Endothelial cell of umbilical vein (primary cell): Measurements from ENCODE around the gene ST6GALNAC3. TPM values are rescaled to one million over a fixed set of nuclear protein-coding genes. Genes with fewer than 3 reads are reported as not detected.

ENCODE experiments used
- BruUV-seq: library from RNA; stranded (reverse); fragments of 400-500 nt; replicated peaks from 2 replicates; lab custom pipeline; 2021; lab: Mats Ljungman, UMichigan
- CTCF ChIA-PET: fragments of 300-600, 350-600 bp; sonication (Branson Sonifier 250); formaldehyde crosslinking; loops from one replicate; lab custom pipeline; 2021; ENCODE audit warnings: antibody characterized with exemption, inconsistent platforms; lab: Charles Lee
- POLR2A ChIA-PET: fragments of 300-600, 350-600 bp; sonication (Branson Sonifier 250); formaldehyde crosslinking; loops from one replicate; lab custom pipeline; 2021; ENCODE audit warnings: antibody characterized with exemption, inconsistent platforms; lab: Charles Lee
- DNase-seq: peaks from one replicate; pipeline ENCODE4 v3.0.0-alpha.2; 2011; ENCODE audit warnings: low read depth, low spot score
- FAIRE-seq: peaks from 2 replicates; lab custom pipeline; 2011; peaks lifted over from hg19 to GRCh38; lab: Jason Lieb, UNC
- H2AFZ ChIP-seq: 2 replicates; pipeline ENCODE4 v1.6.0; 2012; ENCODE audit warnings: low read depth, low read length, control low read depth, inconsistent platforms
- H3K27ac ChIP-seq: 2 replicates; pipeline ENCODE4 v1.5.1; 2011; ENCODE audit warnings: low read depth, mild to moderate bottlenecking, control low read depth, low read length, moderate library complexity; ENCODE audit not compliant: insufficient read depth
- H3K27me3 ChIP-seq, 2 experiments: 2 replicates each; pipeline versions ENCODE4 v1.6.0 to v1.6.1; 2011; ENCODE audit warnings: low read length in 2 of 2, mixed read lengths in 1 of 2; ENCODE audit not compliant: control insufficient read depth in 2 of 2, insufficient read depth in 2 of 2
- H3K36me3 ChIP-seq, 2 experiments: 2 replicates in 1 of 2; 3 replicates in 1 of 2; pipeline ENCODE4 v1.5.1; 2011; ENCODE audit warnings: low read length in 2 of 2, mild to moderate bottlenecking in 1 of 2, moderate library complexity in 1 of 2; ENCODE audit not compliant: control insufficient read depth in 2 of 2, insufficient read depth in 2 of 2; ENCODE audit errors: extremely low read depth in 1 of 2
- H3K4me1 ChIP-seq: 3 replicates; pipeline ENCODE4 v1.5.1; 2011; ENCODE audit warnings: mild to moderate bottlenecking, low read length; ENCODE audit not compliant: control insufficient read depth, insufficient read depth; ENCODE audit errors: extremely low read depth
- H3K4me2 ChIP-seq: 2 replicates; pipeline ENCODE4 v1.6.1; 2011; ENCODE audit warnings: low read length, control low read depth, mixed read lengths; ENCODE audit not compliant: insufficient read depth
- H3K4me3 ChIP-seq, 3 experiments: fragments of 200-600 bp in 1 of 3; sonication (generic), shearing (Covaris generic) in 1 of 3; replicated peaks in 1 of 3; 2 replicates each; pipeline ENCODE4 v1.5.1; 2011 to 2016; ENCODE audit warnings: control low read depth in 3 of 3, low read length in 3 of 3, mild to moderate bottlenecking in 2 of 3, inconsistent platforms in 1 of 3, low read depth in 1 of 3, moderate library complexity in 1 of 3; ENCODE audit not compliant: insufficient read depth in 1 of 3
- H3K79me2 ChIP-seq: 2 replicates; pipeline ENCODE4 v1.6.0; 2012; ENCODE audit warnings: low read length, inconsistent platforms; ENCODE audit not compliant: control insufficient read depth, insufficient read depth
- H3K9ac ChIP-seq: replicated peaks from 2 replicates; pipeline ENCODE3; 2011; ENCODE audit warnings: low read length, control low read depth; ENCODE audit not compliant: insufficient read depth; ENCODE audit errors: extremely low read depth
- H3K9me1 ChIP-seq: replicated peaks from 3 replicates; pipeline ENCODE4 v1.6.0; 2011; ENCODE audit warnings: mild to moderate bottlenecking, low read length; ENCODE audit not compliant: control insufficient read depth, insufficient read depth; ENCODE audit errors: extremely low read depth
- H3K9me3 ChIP-seq: replicated peaks from 2 replicates; pipeline ENCODE4 v1.5.1; 2012; ENCODE audit warnings: low read length, inconsistent platforms; ENCODE audit not compliant: control insufficient read depth, insufficient read depth
- H4K20me1 ChIP-seq: replicated peaks from 2 replicates; pipeline ENCODE3; 2011; ENCODE audit warnings: mild to moderate bottlenecking, low read length; ENCODE audit not compliant: control insufficient read depth, insufficient read depth; ENCODE audit errors: extremely low read depth
- CTCF ChIP-seq, 2 donors: IDR thresholded peaks; 1 replicate in 1 of 2; 2 replicates in 1 of 2; pipeline ENCODE4 v1.5.1; 2011; ENCODE audit warnings: low read length in 2 of 2, mild to moderate bottlenecking in 2 of 2, moderate library complexity in 2 of 2, control low read depth in 1 of 2, inconsistent platforms in 1 of 2, low read depth in 1 of 2; ENCODE audit not compliant: insufficient read depth in 1 of 2; ENCODE audit errors: extremely low read depth in 1 of 2
- EZH2 ChIP-seq: IDR thresholded peaks from 2 replicates; pipeline ENCODE4 v1.6.1; 2012; ENCODE audit warnings: borderline replicate concordance, low read depth, mild to moderate bottlenecking, moderate library complexity, low read length, inconsistent platforms; ENCODE audit not compliant: severe bottlenecking
- FOS ChIP-seq: IDR thresholded peaks from 2 replicates; pipeline ENCODE4 v1.6.1; 2011; ENCODE audit warnings: mild to moderate bottlenecking, low read length, moderate library complexity, borderline replicate concordance; ENCODE audit not compliant: insufficient read depth
- GATA2 ChIP-seq: IDR thresholded peaks from 2 replicates; pipeline ENCODE4 v1.7.0; 2011; ENCODE audit warnings: low read depth, mild to moderate bottlenecking, moderate library complexity, mixed read lengths, low read length; ENCODE audit not compliant: insufficient read length, insufficient read depth
- MYC ChIP-seq: IDR thresholded peaks from one replicate; pipeline ENCODE4 v1.6.1; 2011; ENCODE audit warnings: mild to moderate bottlenecking, low read depth, low read length
- POLR2AphosphoS5 ChIP-seq: IDR thresholded peaks from 2 replicates; pipeline ENCODE4 v1.6.1; 2012; ENCODE audit warnings: low read depth, mild to moderate bottlenecking, control low read depth, low read length, moderate library complexity; ENCODE audit not compliant: insufficient read depth
- dilution Hi-C: fragments of 300-500 bp; cut with MboI; formaldehyde crosslinking; loops from one replicate; pipeline ENCODE4 v1.15.0; 2019; ENCODE audit warnings: low sequenced_read_pairs; ENCODE audit not compliant: extremely low pct_ligation_motif_present
- intact Hi-C: fragments of 100-400 bp; cut with micrococcal nuclease; formaldehyde crosslinking; loops from one replicate; pipeline ENCODE4 v1.10.0; 2022
- polyA plus RNA-seq, 4 experiments: library from polyadenylated mRNA; depleted of rRNA in 3 of 4; stranded (reverse) in 3 of 4; unstranded in 1 of 4; fragments of >200 nt; gene quantifications; 2 replicates each; pipeline versions ENCODE4 v1.2.1 to v1.2.3, GENCODE V29; 2011 to 2012; ENCODE audit warnings: missing spikeins in 1 of 4
- total RNA-seq: library from RNA; stranded (reverse); gene quantifications from 2 replicates; pipeline ENCODE4 v1.2.3, GENCODE V29; 2021

ST6GALNAC3 gene
- total and polyA plus RNA-seq, 2 donors (not counting 3 experiments of a cell fraction or from before 2014, with no cell fraction given), result 7.6 to 48.3 TPM

- H3K9me3 ChIP-seq, result no peaks in the 10 kb centered on the region
- dilution Hi-C loops, result no loop called here
- no peaks in the 10 kb centered on the region for H4K20me1 ChIP-seq
- no peak overlapping the region for H2AFZ ChIP-seq
- H3K9ac ChIP-seq, result no peak overlapping the region
- ChIA-PET POLR2A (interaction anchor here (0.6 kb wide), 1 partner anchor 224 kb away, joined by 3 read pairs; no protein-coding TSS in a partner anchor), CTCF (no interaction called here)
- no peak overlapping the region for H3K4me3 ChIP-seq
- BruUV-seq, result no TSS peak
- FAIRE-seq, result no peak
- no peaks in the 10 kb centered on the region for H3K9me1 ChIP-seq
- no peak for DNase-seq
- no peaks in the 10 kb centered on the region for H3K36me3 ChIP-seq
- intact Hi-C loops, result no loop called here
- H3K4me1 ChIP-seq, result no peaks in the 10 kb centered on the region
- no peak overlapping the region for H3K4me2 ChIP-seq
- H3K27ac ChIP-seq, result no peak overlapping the region
- no peaks in the 10 kb centered on the region for H3K79me2 ChIP-seq
- TF ChIP-seq POLR2AphosphoS5 (no peak), EZH2 (no peak), GATA2 (no peak), CTCF (IDR thresholded peaks at IDR 0.05; ENCODE audit: extremely low read depth in 1 of 2, insufficient read depth in 1 of 2, low read depth in 1 of 2, low read length in 2 of 2) (no peak), MYC (no peak), FOS (no peak)
- H3K27me3 ChIP-seq, result no peaks in the 10 kb centered on the region
Observed at GRCh38 chr1:76546354-76546933, 471.9 kb downstream of the ST6GALNAC3 start.
